Astrocyte of the spinal cord (primary cell): Measurements from ENCODE around the gene CFAP46.
"Not testable (repeated sequence)": the region's sequence is repeated elsewhere in the genome, so short reads cannot be mapped to it uniquely, and the experiment has no call there.

ENCODE experiments used
- DNase-seq: peaks from one replicate; pipeline ENCODE4 v3.0.0; 2011; ENCODE audit warnings: low read depth, low spot score
- H3K4me3 ChIP-seq: 2 replicates; pipeline ENCODE4 v1.5.1; 2011; ENCODE audit warnings: low read depth, mild to moderate bottlenecking, low read length, moderate library complexity
- CTCF ChIP-seq: IDR thresholded peaks from 2 replicates; pipeline ENCODE4 v1.5.1; 2012; ENCODE audit warnings: low read depth, mild to moderate bottlenecking, low read length, inconsistent platforms
- in situ Hi-C: cut with HindIII; loops from 2 replicates; pipeline ENCODE4 v1.10.0; 2017; ENCODE audit warnings: low sequenced_read_pairs

Gene CFAP46

GRCh38 chr10:132971448-132972148 lies 29.2 kb upstream of the CFAP46 start:
- no peak for DNase-seq
- in situ Hi-C loops, result no loop called here
- TF ChIP-seq CTCF, result no peak
- no peak overlapping the region for H3K4me3 ChIP-seq

GRCh38 chr10:132970641-132971438 lies 28.5 kb upstream of the CFAP46 start:
- TF ChIP-seq CTCF, result no peak
- DNase-seq, result no peak
- in situ Hi-C loops, result no loop called here
- H3K4me3 ChIP-seq, result no peak overlapping the region

GRCh38 chr10:132967540-132967939 lies 25.2 kb upstream of the CFAP46 start:
- no peak overlapping the region for H3K4me3 ChIP-seq
- in situ Hi-C loops, result no loop called here
- no peak for TF ChIP-seq CTCF
- no peak for DNase-seq

GRCh38 chr10:132965411-132966057 lies 23.2 kb upstream of the CFAP46 start:
- TF ChIP-seq CTCF, result no peak
- DNase-seq, result no peak
- no peak overlapping the region for H3K4me3 ChIP-seq
- in situ Hi-C loops, result no loop called here

- in situ Hi-C loops, H3K4me3 ChIP-seq, DNase-seq: not testable (repeated sequence)
Measured at GRCh38 chr10:132964707-132965410, 22.5 kb upstream of the CFAP46 start.

GRCh38 chr10:132964231-132964630 lies 21.9 kb upstream of the CFAP46 start:
- no peak for DNase-seq
- H3K4me3 ChIP-seq, result no peak overlapping the region
- TF ChIP-seq CTCF, result no peak
- in situ Hi-C loops, result no loop called here
